DOHH2 (cell line): ENCODE results near the gene PKD2.

Experiments used
- H3F3A ChIP-seq: fragments of 200-600 bp; sonication (generic), shearing (Covaris generic); 2 replicates; pipeline ENCODE4 v1.6.0; 2016; ENCODE audit warnings: antibody characterized with exemption, mild to moderate bottlenecking; ENCODE audit not compliant: control insufficient read depth, insufficient read depth
- H3K27ac ChIP-seq: fragments of 200-600 bp; sonication (generic); 2 replicates; pipeline ENCODE4 v1.5.1; 2014; ENCODE audit warnings: low read depth, mild to moderate bottlenecking, low read length, moderate library complexity
- H3K27me3 ChIP-seq: fragments of 200-600 bp; sonication (generic); 2 replicates; pipeline ENCODE4 v1.6.1; 2014; ENCODE audit warnings: mild to moderate bottlenecking, low read length, mixed read lengths; ENCODE audit not compliant: control insufficient read depth
- H3K36me3 ChIP-seq: fragments of 200-600 bp; sonication (generic); 2 replicates; pipeline ENCODE4 v1.6.1; 2014; ENCODE audit warnings: mild to moderate bottlenecking, low read length, moderate library complexity, mixed read lengths; ENCODE audit not compliant: control insufficient read depth
- H3K4me1 ChIP-seq: fragments of 200-600 bp; sonication (generic); 2 replicates; pipeline ENCODE4 v1.6.1; 2014; ENCODE audit warnings: mild to moderate bottlenecking, low read length, mixed read lengths; ENCODE audit not compliant: control insufficient read depth
- H3K4me2 ChIP-seq: fragments of 200-600 bp; sonication (generic); 2 replicates; pipeline ENCODE4 v1.6.0; 2014; ENCODE audit warnings: mild to moderate bottlenecking, low read length, moderate library complexity
- H3K4me3 ChIP-seq: fragments of 200-600 bp; sonication (generic); 2 replicates; pipeline ENCODE4 v1.5.1; 2014; ENCODE audit warnings: mild to moderate bottlenecking, low read length, mixed read lengths
- H3K79me2 ChIP-seq: fragments of 200-600 bp; sonication (generic); 2 replicates; pipeline ENCODE4 v1.6.1; 2014; ENCODE audit warnings: mild to moderate bottlenecking, low read length, mixed read lengths; ENCODE audit not compliant: control insufficient read depth
- H3K9me2 ChIP-seq: fragments of 200-600 bp; sonication (generic); replicated peaks from 2 replicates; pipeline ENCODE4 v1.6.1; 2014; ENCODE audit warnings: mild to moderate bottlenecking, low read length, mixed read lengths; ENCODE audit not compliant: control insufficient read depth
- H3K9me3 ChIP-seq: fragments of 200-600 bp; sonication (generic); 2 replicates; pipeline ENCODE4 v1.6.1; 2014; ENCODE audit warnings: antibody characterized with exemption, low read length, mixed read lengths; ENCODE audit not compliant: control insufficient read depth, insufficient read depth
- H4K20me1 ChIP-seq: fragments of 200-600 bp; sonication (generic); 2 replicates; pipeline ENCODE4 v1.6.0; 2014; ENCODE audit warnings: low read depth, mild to moderate bottlenecking, antibody characterized with exemption, low read length, moderate library complexity; ENCODE audit not compliant: control insufficient read depth, insufficient read depth
- CTCF ChIP-seq: fragments of 200-600 bp; sonication (generic); IDR thresholded peaks from one replicate; pipeline ENCODE4 v1.5.1; 2014; ENCODE audit warnings: antibody characterized with exemption, mild to moderate bottlenecking, low read depth, low read length; ENCODE audit not compliant: poor library complexity, severe bottlenecking
- EZH2phosphoT487 ChIP-seq: fragments of 200-600 bp; sonication (generic); IDR thresholded peaks from 2 replicates; pipeline ENCODE4 v1.6.1; 2017; ENCODE audit warnings: borderline replicate concordance, mild to moderate bottlenecking, antibody characterized with exemption, low read length, moderate library complexity, mixed read lengths

Gene PKD2

GRCh38 chr4:88043001-88043400 is 35.6 kb downstream of the PKD2 start:
- Histone ChIP-seq H3K4me2 (no peak overlapping the region), H3K27ac (no peak overlapping the region), H3K9me3 (no peaks in the 10 kb centered on the region), H3K79me2 (no peaks in the 10 kb centered on the region), H4K20me1 (no peaks in the 10 kb centered on the region), H3K4me1 (no peaks in the 10 kb centered on the region), H3F3A (no peaks in the 10 kb centered on the region), H3K9me2 (no peaks in the 10 kb centered on the region), H3K36me3 (peaks cover 92% of the 10 kb centered on the region), H3K27me3 (no peaks in the 10 kb centered on the region), H3K4me3 (no peak overlapping the region)
- no peak for TF ChIP-seq EZH2phosphoT487
- TF ChIP-seq CTCF = no peak

GRCh38 chr4:88043586-88044340 is 36.3 kb downstream of the PKD2 start:
- H3K4me2 ChIP-seq = no peak overlapping the region
- H3K27ac ChIP-seq = no peak overlapping the region
- TF ChIP-seq EZH2phosphoT487 (no peak), CTCF (no peak)
- no peaks in the 10 kb centered on the region for H3K27me3 ChIP-seq
- no peak overlapping the region for H3K4me3 ChIP-seq
- no peaks in the 10 kb centered on the region for H3F3A ChIP-seq
- H3K4me1 ChIP-seq = no peaks in the 10 kb centered on the region
- H3K9me2 ChIP-seq = no peaks in the 10 kb centered on the region
- peaks cover 90% of the 10 kb centered on the region for H3K36me3 ChIP-seq
- H3K9me3 ChIP-seq = no peaks in the 10 kb centered on the region
- no peaks in the 10 kb centered on the region for H3K79me2 ChIP-seq
- no peaks in the 10 kb centered on the region for H4K20me1 ChIP-seq

GRCh38 chr4:88045021-88045420 is 37.6 kb downstream of the PKD2 start:
- Histone ChIP-seq H3K9me2 (no peaks in the 10 kb centered on the region), H3K36me3 (peaks cover 78% of the 10 kb centered on the region), H3K4me2 (no peak overlapping the region), H3F3A (no peaks in the 10 kb centered on the region), H3K27me3 (no peaks in the 10 kb centered on the region), H4K20me1 (no peaks in the 10 kb centered on the region), H3K79me2 (no peaks in the 10 kb centered on the region), H3K27ac (no peak overlapping the region), H3K9me3 (no peaks in the 10 kb centered on the region), H3K4me3 (no peak overlapping the region), H3K4me1 (no peaks in the 10 kb centered on the region)
- TF ChIP-seq CTCF (no peak), EZH2phosphoT487 (no peak)
